WTC11 (cell line): ENCODE measurements around the gene SH2D4B. TPM values are rescaled to one million over a fixed set of nuclear protein-coding genes. Genes with fewer than 3 reads are reported as not detected.

ENCODE experiments used
- ATAC-seq: fragments of 200-7000 bp; cut with Tn5 transposase; 2 replicates; pipeline ENCODE4 v1.10.0; 2021; ENCODE audit warnings: mild to moderate bottlenecking, moderate library complexity
- CTCF ChIA-PET: fragments of 300-600 bp; sonication (Branson Sonifier 250); formaldehyde crosslinking; loops from one replicate; lab custom pipeline; 2021; ENCODE audit warnings: antibody characterized with exemption; lab: Charles Lee
- POLR2A ChIA-PET: fragments of 350-600 bp; sonication (Branson Sonifier 250); formaldehyde crosslinking; loops from one replicate; lab custom pipeline; 2021; ENCODE audit warnings: antibody characterized with exemption; lab: Charles Lee
- DNase-seq: peaks from one replicate; pipeline ENCODE4 v3.0.0; 2021; ENCODE audit warnings: low spot score
- H3K27ac Mint-ChIP-seq: 2 replicates; pipeline ENCODE4 v1.8.0; 2021; ENCODE audit warnings: mixed read lengths
- H3K27me3 Mint-ChIP-seq: 2 replicates; pipeline ENCODE4 v1.8.0; 2021; ENCODE audit warnings: low read depth, mild to moderate bottlenecking, moderate library complexity, mixed read lengths
- H3K36me3 Mint-ChIP-seq: 2 replicates; pipeline ENCODE4 v1.8.0; 2021; ENCODE audit warnings: mixed read lengths
- H3K4me1 Mint-ChIP-seq: 2 replicates; pipeline ENCODE4 v1.8.0; 2022; ENCODE audit warnings: mixed read lengths
- H3K4me3 Mint-ChIP-seq: 2 replicates; pipeline ENCODE4 v1.8.0; 2021; ENCODE audit warnings: mild to moderate bottlenecking, moderate library complexity, mixed read lengths
- H3K9me3 Mint-ChIP-seq: 2 replicates; pipeline ENCODE4 v1.8.0; 2021; ENCODE audit warnings: mixed read lengths
- CREB1 ChIP-seq: sonication (generic); formaldehyde crosslinking; IDR thresholded peaks from 2 replicates; pipeline ENCODE4 v1.8.0; 2023; ENCODE audit warnings: mild to moderate bottlenecking, missing genetic modification reagents
- CREM ChIP-seq: sonication (generic); formaldehyde crosslinking; IDR thresholded peaks from 2 replicates; pipeline ENCODE4 v1.8.1; 2022; ENCODE audit warnings: mild to moderate bottlenecking, missing genetic modification reagents, moderate library complexity
- EMX1 ChIP-seq: fragments of 250-450 bp; sonication (Bioruptor Pico); IDR thresholded peaks from 2 replicates; pipeline ENCODE4 v1.8.0; 2021; ENCODE audit warnings: mild to moderate bottlenecking
- FOXK1 ChIP-seq: sonication (generic); formaldehyde crosslinking; IDR thresholded peaks from 2 replicates; pipeline ENCODE4 v1.8.0; 2022; ENCODE audit warnings: mild to moderate bottlenecking, moderate library complexity, missing genetic modification reagents
- IRF2 ChIP-seq: sonication (generic); formaldehyde crosslinking; IDR thresholded peaks from 2 replicates; pipeline ENCODE4 v1.8.0; 2022; ENCODE audit warnings: low read depth, missing genetic modification reagents, borderline replicate concordance
- JAZF1 ChIP-seq: fragments of 250-450 bp; sonication (Bioruptor Pico); IDR thresholded peaks from 2 replicates; pipeline ENCODE4 v1.9.0; 2021; ENCODE audit warnings: moderate library complexity, mild to moderate bottlenecking, inconsistent platforms
- NR2C2 ChIP-seq: sonication (generic); formaldehyde crosslinking; IDR thresholded peaks from 2 replicates; pipeline ENCODE4 v1.8.0; 2022; ENCODE audit warnings: mild to moderate bottlenecking, missing genetic modification reagents
- SP1 ChIP-seq: sonication (generic); formaldehyde crosslinking; conservative IDR thresholded peaks from 2 replicates; pipeline ENCODE4 v1.8.1; 2022; ENCODE audit warnings: missing genetic modification reagents
- TEAD1 ChIP-seq: sonication (generic); formaldehyde crosslinking; IDR thresholded peaks from 2 replicates; pipeline ENCODE4 v1.8.0; 2022; ENCODE audit warnings: mild to moderate bottlenecking, missing genetic modification reagents
- TP53 ChIP-seq: sonication (generic); formaldehyde crosslinking; IDR thresholded peaks from 2 replicates; pipeline ENCODE4 v1.8.1; 2023; ENCODE audit warnings: mild to moderate bottlenecking, missing genetic modification reagents
- ZNF219 ChIP-seq: sonication (generic); formaldehyde crosslinking; IDR thresholded peaks from 2 replicates; pipeline ENCODE4 v1.8.0; 2023; ENCODE audit warnings: missing genetic modification reagents, mild to moderate bottlenecking, borderline replicate concordance
- ZNF263 ChIP-seq: sonication (generic); formaldehyde crosslinking; IDR thresholded peaks from 2 replicates; pipeline ENCODE4 v1.8.1; 2022; ENCODE audit warnings: low read depth, mild to moderate bottlenecking, moderate library complexity, missing genetic modification reagents
- ZNF396 ChIP-seq: fragments of 250-450 bp; sonication (Bioruptor Pico); IDR thresholded peaks from 2 replicates; pipeline ENCODE4 v1.8.0; 2021; ENCODE audit warnings: mild to moderate bottlenecking, moderate library complexity, borderline replicate concordance
- ZNF423 ChIP-seq: fragments of 250-450 bp; sonication (Bioruptor Pico); IDR thresholded peaks from 2 replicates; pipeline ENCODE4 v2.1.2; 2022; ENCODE audit warnings: mild to moderate bottlenecking, moderate library complexity
- ZNF671 ChIP-seq: fragments of 250-450 bp; sonication (Bioruptor Pico); IDR thresholded peaks from 2 replicates; pipeline ENCODE4 v1.8.0; 2021; ENCODE audit warnings: mild to moderate bottlenecking
- total RNA-seq: library from RNA; stranded (reverse); gene quantifications from 3 replicates; pipeline ENCODE4 v1.2.3, GENCODE V29; 2021
- TF ChIP-seq, protein P1 (sequence below): sonication (generic); formaldehyde crosslinking; IDR thresholded peaks from 2 replicates; pipeline ENCODE4 v1.8.1; 2023; ENCODE audit warnings: mild to moderate bottlenecking, missing genetic modification reagents, moderate library complexity
- TF ChIP-seq, protein P2 (sequence below): fragments of 250-450 bp; sonication (Bioruptor Pico); IDR thresholded peaks from 2 replicates; pipeline ENCODE4 v1.9.0; 2021; ENCODE audit warnings: mild to moderate bottlenecking, borderline replicate concordance
- TF ChIP-seq, protein P3 (sequence below): sonication (generic); formaldehyde crosslinking; IDR thresholded peaks from 2 replicates; pipeline ENCODE4 v1.8.1; 2023; ENCODE audit warnings: mild to moderate bottlenecking, missing genetic modification reagents
- TF ChIP-seq, protein P4 (sequence below): fragments of 250-450 bp; sonication (Bioruptor Pico); IDR thresholded peaks from 2 replicates; pipeline ENCODE4 v2.1.2; 2022; ENCODE audit warnings: mild to moderate bottlenecking, moderate library complexity
- TF ChIP-seq, protein P5 (sequence below): sonication (generic); formaldehyde crosslinking; IDR thresholded peaks from 2 replicates; pipeline ENCODE4 v1.8.1; 2022; ENCODE audit warnings: low read depth, mild to moderate bottlenecking, moderate library complexity, missing genetic modification reagents, borderline replicate concordance
- TF ChIP-seq, protein P6 (sequence below): sonication (generic); formaldehyde crosslinking; IDR thresholded peaks from 2 replicates; pipeline ENCODE4 v1.8.1; 2022; ENCODE audit warnings: missing genetic modification reagents, borderline replicate concordance

Gene SH2D4B
- total RNA-seq, 1 experiment from 2014 or later, result 0.04 TPM

DNA sequence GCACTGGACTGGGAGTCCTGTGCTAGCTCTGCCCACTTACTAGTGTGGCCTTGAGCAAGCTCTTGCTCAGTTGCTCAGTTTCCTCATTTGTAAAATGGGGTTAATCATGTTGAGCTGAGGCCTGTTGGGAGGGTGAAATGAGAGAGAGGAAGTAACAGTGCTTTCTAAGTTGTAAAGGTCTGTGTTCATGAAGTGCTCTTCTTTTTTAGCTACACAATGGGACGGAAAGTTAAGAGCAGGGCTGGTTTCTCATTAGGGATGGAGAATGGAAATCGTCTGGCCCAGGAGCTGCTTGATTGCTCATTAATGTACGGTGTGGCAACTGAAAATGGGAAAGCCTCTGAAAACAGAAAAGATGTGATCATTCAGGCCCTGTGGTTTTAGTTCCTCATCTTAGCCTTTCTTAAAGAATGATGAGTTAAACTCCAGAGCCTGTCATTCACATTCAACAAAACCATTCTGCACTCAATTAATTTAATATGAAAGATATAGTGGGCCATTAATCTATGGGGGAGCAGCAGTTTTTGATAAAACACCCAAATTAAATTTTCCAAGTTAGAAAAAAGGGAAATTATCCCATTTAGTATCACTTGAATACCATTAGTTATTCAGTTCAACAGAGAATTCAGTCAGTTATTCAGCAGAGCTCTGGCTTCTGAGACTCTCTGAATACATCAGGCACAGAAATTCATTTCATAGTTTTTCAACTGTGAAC is 60.5 kb downstream of the SH2D4B start:
- Mint-ChIP-seq H3K4me3 (no peak overlapping the region), H3K4me1 (0 out of 2 replicates have a peak, but pooled peaks cover 5% of the 10 kb centered on the region), H3K36me3 (no peaks in the 10 kb centered on the region), H3K27ac (no peak overlapping the region), H3K9me3 (peaks cover 5% of the 10 kb centered on the region), H3K27me3 (no peaks in the 10 kb centered on the region)
- DNase-seq (no peak), ATAC-seq (no peak)
- ChIA-PET POLR2A (no interaction called here), CTCF (interaction anchor here (1.1 to 4.0 kb wide), 11 partner anchors 20 to 341 kb away, joined by 3 to 49 read pairs (median 5); no protein-coding TSS in a partner anchor)
- TF ChIP-seq, protein P1, sequence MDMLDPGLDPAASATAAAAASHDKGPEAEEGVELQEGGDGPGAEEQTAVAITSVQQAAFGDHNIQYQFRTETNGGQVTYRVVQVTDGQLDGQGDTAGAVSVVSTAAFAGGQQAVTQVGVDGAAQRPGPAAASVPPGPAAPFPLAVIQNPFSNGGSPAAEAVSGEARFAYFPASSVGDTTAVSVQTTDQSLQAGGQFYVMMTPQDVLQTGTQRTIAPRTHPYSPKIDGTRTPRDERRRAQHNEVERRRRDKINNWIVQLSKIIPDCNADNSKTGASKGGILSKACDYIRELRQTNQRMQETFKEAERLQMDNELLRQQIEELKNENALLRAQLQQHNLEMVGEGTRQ (CRISPR knock-in tag), result no peak
- TF ChIP-seq CREB1 (CRISPR knock-in tag) (no peak), CREM (no peak), JAZF1 (CRISPR knock-in tag) (no peak), ZNF396 (no peak), FOXK1 (CRISPR knock-in tag) (no peak), IRF2 (CRISPR knock-in tag) (no peak), NR2C2 (CRISPR knock-in tag) (no peak)
- TF ChIP-seq, protein P2, sequence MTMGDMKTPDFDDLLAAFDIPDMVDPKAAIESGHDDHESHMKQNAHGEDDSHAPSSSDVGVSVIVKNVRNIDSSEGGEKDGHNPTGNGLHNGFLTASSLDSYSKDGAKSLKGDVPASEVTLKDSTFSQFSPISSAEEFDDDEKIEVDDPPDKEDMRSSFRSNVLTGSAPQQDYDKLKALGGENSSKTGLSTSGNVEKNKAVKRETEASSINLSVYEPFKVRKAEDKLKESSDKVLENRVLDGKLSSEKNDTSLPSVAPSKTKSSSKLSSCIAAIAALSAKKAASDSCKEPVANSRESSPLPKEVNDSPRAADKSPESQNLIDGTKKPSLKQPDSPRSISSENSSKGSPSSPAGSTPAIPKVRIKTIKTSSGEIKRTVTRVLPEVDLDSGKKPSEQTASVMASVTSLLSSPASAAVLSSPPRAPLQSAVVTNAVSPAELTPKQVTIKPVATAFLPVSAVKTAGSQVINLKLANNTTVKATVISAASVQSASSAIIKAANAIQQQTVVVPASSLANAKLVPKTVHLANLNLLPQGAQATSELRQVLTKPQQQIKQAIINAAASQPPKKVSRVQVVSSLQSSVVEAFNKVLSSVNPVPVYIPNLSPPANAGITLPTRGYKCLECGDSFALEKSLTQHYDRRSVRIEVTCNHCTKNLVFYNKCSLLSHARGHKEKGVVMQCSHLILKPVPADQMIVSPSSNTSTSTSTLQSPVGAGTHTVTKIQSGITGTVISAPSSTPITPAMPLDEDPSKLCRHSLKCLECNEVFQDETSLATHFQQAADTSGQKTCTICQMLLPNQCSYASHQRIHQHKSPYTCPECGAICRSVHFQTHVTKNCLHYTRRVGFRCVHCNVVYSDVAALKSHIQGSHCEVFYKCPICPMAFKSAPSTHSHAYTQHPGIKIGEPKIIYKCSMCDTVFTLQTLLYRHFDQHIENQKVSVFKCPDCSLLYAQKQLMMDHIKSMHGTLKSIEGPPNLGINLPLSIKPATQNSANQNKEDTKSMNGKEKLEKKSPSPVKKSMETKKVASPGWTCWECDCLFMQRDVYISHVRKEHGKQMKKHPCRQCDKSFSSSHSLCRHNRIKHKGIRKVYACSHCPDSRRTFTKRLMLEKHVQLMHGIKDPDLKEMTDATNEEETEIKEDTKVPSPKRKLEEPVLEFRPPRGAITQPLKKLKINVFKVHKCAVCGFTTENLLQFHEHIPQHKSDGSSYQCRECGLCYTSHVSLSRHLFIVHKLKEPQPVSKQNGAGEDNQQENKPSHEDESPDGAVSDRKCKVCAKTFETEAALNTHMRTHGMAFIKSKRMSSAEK (CRISPR knock-in tag), result no peak
- TF ChIP-seq, protein P3, sequence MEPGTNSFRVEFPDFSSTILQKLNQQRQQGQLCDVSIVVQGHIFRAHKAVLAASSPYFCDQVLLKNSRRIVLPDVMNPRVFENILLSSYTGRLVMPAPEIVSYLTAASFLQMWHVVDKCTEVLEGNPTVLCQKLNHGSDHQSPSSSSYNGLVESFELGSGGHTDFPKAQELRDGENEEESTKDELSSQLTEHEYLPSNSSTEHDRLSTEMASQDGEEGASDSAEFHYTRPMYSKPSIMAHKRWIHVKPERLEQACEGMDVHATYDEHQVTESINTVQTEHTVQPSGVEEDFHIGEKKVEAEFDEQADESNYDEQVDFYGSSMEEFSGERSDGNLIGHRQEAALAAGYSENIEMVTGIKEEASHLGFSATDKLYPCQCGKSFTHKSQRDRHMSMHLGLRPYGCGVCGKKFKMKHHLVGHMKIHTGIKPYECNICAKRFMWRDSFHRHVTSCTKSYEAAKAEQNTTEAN (CRISPR knock-in tag), result no peak

DNA sequence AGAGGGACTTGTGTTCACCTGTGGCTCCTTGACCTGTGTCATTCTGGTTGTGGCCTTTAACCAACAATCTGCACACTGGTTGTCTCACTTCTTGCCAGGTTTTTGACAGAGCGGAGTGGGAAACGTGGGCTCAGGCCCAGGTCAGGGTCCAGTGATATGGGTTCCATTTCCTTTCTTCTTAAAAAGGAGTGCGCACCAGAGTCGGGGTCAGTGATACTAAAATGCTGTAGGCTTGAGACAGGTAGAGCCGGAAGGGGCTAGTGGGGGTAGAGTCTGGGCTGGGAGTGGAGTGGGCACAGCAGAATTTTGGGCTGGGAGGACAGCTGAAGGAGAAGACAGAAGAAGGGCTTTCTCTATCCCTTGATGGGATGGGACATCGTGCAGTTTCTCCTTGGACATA is 61.2 kb downstream of the SH2D4B start:
- ChIA-PET CTCF (interaction anchor here (0.5 to 3.3 kb wide), 32 partner anchors 9 to 581 kb away, joined by 3 to 27 read pairs (median 4); partner anchors contain the start of gene PRXL2A), POLR2A (interaction anchor here (0.5 kb wide), 1 partner anchor 281 kb away, joined by 4 read pairs; no protein-coding TSS in a partner anchor)
- H3K36me3 Mint-ChIP-seq, result no peaks in the 10 kb centered on the region
- TF ChIP-seq ZNF219 (CRISPR knock-in tag), result no peak
- no peak for TF ChIP-seq TP53 (CRISPR knock-in tag)
- TF ChIP-seq, protein P4, sequence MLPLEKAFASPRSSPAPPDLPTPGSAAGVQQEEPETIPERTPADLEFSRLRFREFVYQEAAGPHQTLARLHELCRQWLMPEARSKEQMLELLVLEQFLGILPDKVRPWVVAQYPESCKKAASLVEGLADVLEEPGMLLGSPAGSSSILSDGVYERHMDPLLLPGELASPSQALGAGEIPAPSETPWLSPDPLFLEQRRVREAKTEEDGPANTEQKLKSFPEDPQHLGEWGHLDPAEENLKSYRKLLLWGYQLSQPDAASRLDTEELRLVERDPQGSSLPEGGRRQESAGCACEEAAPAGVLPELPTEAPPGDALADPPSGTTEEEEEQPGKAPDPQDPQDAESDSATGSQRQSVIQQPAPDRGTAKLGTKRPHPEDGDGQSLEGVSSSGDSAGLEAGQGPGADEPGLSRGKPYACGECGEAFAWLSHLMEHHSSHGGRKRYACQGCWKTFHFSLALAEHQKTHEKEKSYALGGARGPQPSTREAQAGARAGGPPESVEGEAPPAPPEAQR (CRISPR knock-in tag), result no peak
- TF ChIP-seq, protein P5, sequence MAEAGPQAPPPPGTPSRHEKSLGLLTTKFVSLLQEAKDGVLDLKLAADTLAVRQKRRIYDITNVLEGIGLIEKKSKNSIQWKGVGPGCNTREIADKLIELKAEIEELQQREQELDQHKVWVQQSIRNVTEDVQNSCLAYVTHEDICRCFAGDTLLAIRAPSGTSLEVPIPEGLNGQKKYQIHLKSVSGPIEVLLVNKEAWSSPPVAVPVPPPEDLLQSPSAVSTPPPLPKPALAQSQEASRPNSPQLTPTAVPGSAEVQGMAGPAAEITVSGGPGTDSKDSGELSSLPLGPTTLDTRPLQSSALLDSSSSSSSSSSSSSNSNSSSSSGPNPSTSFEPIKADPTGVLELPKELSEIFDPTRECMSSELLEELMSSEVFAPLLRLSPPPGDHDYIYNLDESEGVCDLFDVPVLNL (CRISPR knock-in tag), result no peak
- no peak for TF ChIP-seq CREB1 (CRISPR knock-in tag)
- no peak for TF ChIP-seq CREM
- no peak for TF ChIP-seq ZNF263
- TF ChIP-seq SP1, result no peak
- TF ChIP-seq ZNF671 (CRISPR knock-in tag), result no peak
- no peak for TF ChIP-seq TEAD1 (CRISPR knock-in tag)
- TF ChIP-seq ZNF423 (CRISPR knock-in tag), result no peak
- no peak for TF ChIP-seq EMX1 (CRISPR knock-in tag)
- TF ChIP-seq, protein P6, sequence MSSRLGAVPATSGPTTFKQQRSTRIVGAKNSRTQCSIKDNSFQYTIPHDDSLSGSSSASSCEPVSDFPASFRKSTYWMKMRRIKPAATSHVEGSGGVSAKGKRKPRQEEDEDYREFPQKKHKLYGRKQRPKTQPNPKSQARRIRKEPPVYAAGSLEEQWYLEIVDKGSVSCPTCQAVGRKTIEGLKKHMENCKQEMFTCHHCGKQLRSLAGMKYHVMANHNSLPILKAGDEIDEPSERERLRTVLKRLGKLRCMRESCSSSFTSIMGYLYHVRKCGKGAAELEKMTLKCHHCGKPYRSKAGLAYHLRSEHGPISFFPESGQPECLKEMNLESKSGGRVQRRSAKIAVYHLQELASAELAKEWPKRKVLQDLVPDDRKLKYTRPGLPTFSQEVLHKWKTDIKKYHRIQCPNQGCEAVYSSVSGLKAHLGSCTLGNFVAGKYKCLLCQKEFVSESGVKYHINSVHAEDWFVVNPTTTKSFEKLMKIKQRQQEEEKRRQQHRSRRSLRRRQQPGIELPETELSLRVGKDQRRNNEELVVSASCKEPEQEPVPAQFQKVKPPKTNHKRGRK (CRISPR knock-in tag), result no peak
- ATAC-seq (no peak), DNase-seq (no peak)
- H3K4me1 Mint-ChIP-seq, result 0 out of 2 replicates have a peak, but pooled peaks cover 5% of the 10 kb centered on the region
- H3K4me3 Mint-ChIP-seq, result no peak overlapping the region
- H3K27me3 Mint-ChIP-seq, result no peaks in the 10 kb centered on the region
- no peaks in the 10 kb centered on the region for H3K9me3 Mint-ChIP-seq
- H3K27ac Mint-ChIP-seq, result no peak overlapping the region
